ENCODE results near the gene RNF25. TPM values are rescaled to one million over a fixed set of nuclear protein-coding genes. Genes with fewer than 3 reads are reported as not detected.

The RNF25 gene
- total RNA-seq, 1 donor from 2014 or later, result 44.7 TPM

- Histone ChIP-seq H3K27ac (ENCODE audit: low read depth, low read length) (no peak overlapping the region), H3K9ac (ENCODE audit: low read length) (no peak overlapping the region), H3K4me1 (ENCODE audit: insufficient read depth, low read length) (no peaks in the 10 kb centered on the region), H3K36me3 (ENCODE audit: insufficient read depth, low read length) (no peaks in the 10 kb centered on the region), H3K27me3 (ENCODE audit: insufficient read depth, low read length) (no peaks in the 10 kb centered on the region), H3K4me2 (ENCODE audit: low read length) (no peak overlapping the region), H3K4me3 (ENCODE audit: insufficient read depth, low read depth, low read length) (no peak overlapping the region), H3K9me3 (ENCODE audit: insufficient read depth, low read depth, low read length) (no peaks in the 10 kb centered on the region), H3K79me2 (ENCODE audit: insufficient read depth, low read length) (no peaks in the 10 kb centered on the region), H4K20me1 (ENCODE audit: insufficient read depth, low read length) (no peaks in the 10 kb centered on the region), H2AFZ (ENCODE audit: low read depth, low read length) (no peak overlapping the region)
- H3K27ac Mint-ChIP-seq (ENCODE audit: unreplicated experiment), result no peak overlapping the region
- peaks cover 3% of the 10 kb centered on the region for H3K36me3 Mint-ChIP-seq (ENCODE audit: low read depth, unreplicated experiment)
- FAIRE-seq, result no peak
- H3K27me3 Mint-ChIP-seq (ENCODE audit: low read depth, unreplicated experiment), result peaks cover 4% of the 10 kb centered on the region
- H3K4me3 Mint-ChIP-seq (ENCODE audit: unreplicated experiment), result no peak overlapping the region
- TF ChIP-seq CTCF (IDR thresholded peaks at IDR 0.05; ENCODE audit: insufficient read depth, low read depth, low read length) (no peak), EZH2 (IDR thresholded peaks at IDR 0.05; ENCODE audit: insufficient read depth, low read length) (no peak)
- no peak for DNase-seq (ENCODE audit: low read depth)
- H3K4me1 Mint-ChIP-seq (ENCODE audit: low read depth, unreplicated experiment), result peaks cover 8% of the 10 kb centered on the region
- no peaks in the 10 kb centered on the region for H3K9me3 Mint-ChIP-seq (ENCODE audit: unreplicated experiment)
Observed at GRCh38 chr2:218618102-218618860, 53.5 kb downstream of the RNF25 start.

GRCh38 chr2:218615868-218616315, 55.9 kb downstream of the RNF25 start:
- DNase-seq (ENCODE audit: low read depth), result no peak
- no peak overlapping the region for H3K27ac Mint-ChIP-seq (ENCODE audit: unreplicated experiment)
- H3K36me3 ChIP-seq (ENCODE audit: insufficient read depth, low read length), result no peaks in the 10 kb centered on the region

More at GRCh38 chr2:218615868-218616315, 55.9 kb downstream of the RNF25 start:
- Histone ChIP-seq H3K4me3 (ENCODE audit: insufficient read depth, low read depth, low read length) (no peak overlapping the region), H2AFZ (ENCODE audit: low read depth, low read length) (no peak overlapping the region), H3K79me2 (ENCODE audit: insufficient read depth, low read length) (no peaks in the 10 kb centered on the region), H4K20me1 (ENCODE audit: insufficient read depth, low read length) (no peaks in the 10 kb centered on the region), H3K4me2 (ENCODE audit: low read length) (no peak overlapping the region), H3K27me3 (ENCODE audit: insufficient read depth, low read length) (no peaks in the 10 kb centered on the region), H3K4me1 (ENCODE audit: insufficient read depth, low read length) (no peaks in the 10 kb centered on the region), H3K9ac (ENCODE audit: low read length) (no peak overlapping the region), H3K27ac (ENCODE audit: low read depth, low read length) (no peak overlapping the region), H3K9me3 (ENCODE audit: insufficient read depth, low read depth, low read length) (no peaks in the 10 kb centered on the region)
- TF ChIP-seq EZH2 (IDR thresholded peaks at IDR 0.05; ENCODE audit: insufficient read depth, low read length) (no peak), CTCF (IDR thresholded peaks at IDR 0.05; ENCODE audit: insufficient read depth, low read depth, low read length) (no peak)
- FAIRE-seq, result no peak
- peaks cover 13% of the 10 kb centered on the region for H3K27me3 Mint-ChIP-seq (ENCODE audit: low read depth, unreplicated experiment)
- no peak overlapping the region for H3K4me3 Mint-ChIP-seq (ENCODE audit: unreplicated experiment)
- no peaks in the 10 kb centered on the region for H3K9me3 Mint-ChIP-seq (ENCODE audit: unreplicated experiment)
- no peaks in the 10 kb centered on the region for H3K4me1 Mint-ChIP-seq (ENCODE audit: low read depth, unreplicated experiment)
- no peaks in the 10 kb centered on the region for H3K36me3 Mint-ChIP-seq (ENCODE audit: low read depth, unreplicated experiment)

Other genes starting within 250 kb of the RNF25 start
- 5.6 and 6.4 TPM in 2 replicates for gene USP37, start 103.7 kb downstream of the RNF25 start, total RNA-seq
- 34.6 and 35.6 TPM in 2 replicates for gene CNOT9, start 103.2 kb downstream of the RNF25 start, total RNA-seq
- gene PLCD4, start 64.1 kb downstream of the RNF25 start, total RNA-seq, result 0.86 and 0.89 TPM in 2 replicates
- gene ZNF142, start 12.4 kb downstream of the RNF25 start, total RNA-seq, result 19.9 and 28.0 TPM in 2 replicates
- gene BCS1L, start 12.3 kb downstream of the RNF25 start, total RNA-seq, result 27.5 and 28.4 TPM in 2 replicates
- gene STK36, start 84 bp upstream of the RNF25 start, total RNA-seq, result 42.6 and 46.0 TPM in 2 replicates
- gene TTLL4, start 38.8 kb upstream of the RNF25 start, total RNA-seq, result 27.4 and 33.8 TPM in 2 replicates
- 3.9 and 4.3 TPM in 2 replicates for gene CYP27A1, start 110.1 kb upstream of the RNF25 start, total RNA-seq
- not detected in 2 replicates for gene PRKAG3, start 159.8 kb upstream of the RNF25 start, total RNA-seq
- gene WNT6, start 187.8 kb upstream of the RNF25 start, total RNA-seq, result 1.3 and 2.6 TPM in 2 replicates
- gene WNT10A, start 208.8 kb upstream of the RNF25 start, total RNA-seq, result 0.91 and 2.5 TPM in 2 replicates